ENCODE data around the gene GSK3A.

The GSK3A gene

DNA sequence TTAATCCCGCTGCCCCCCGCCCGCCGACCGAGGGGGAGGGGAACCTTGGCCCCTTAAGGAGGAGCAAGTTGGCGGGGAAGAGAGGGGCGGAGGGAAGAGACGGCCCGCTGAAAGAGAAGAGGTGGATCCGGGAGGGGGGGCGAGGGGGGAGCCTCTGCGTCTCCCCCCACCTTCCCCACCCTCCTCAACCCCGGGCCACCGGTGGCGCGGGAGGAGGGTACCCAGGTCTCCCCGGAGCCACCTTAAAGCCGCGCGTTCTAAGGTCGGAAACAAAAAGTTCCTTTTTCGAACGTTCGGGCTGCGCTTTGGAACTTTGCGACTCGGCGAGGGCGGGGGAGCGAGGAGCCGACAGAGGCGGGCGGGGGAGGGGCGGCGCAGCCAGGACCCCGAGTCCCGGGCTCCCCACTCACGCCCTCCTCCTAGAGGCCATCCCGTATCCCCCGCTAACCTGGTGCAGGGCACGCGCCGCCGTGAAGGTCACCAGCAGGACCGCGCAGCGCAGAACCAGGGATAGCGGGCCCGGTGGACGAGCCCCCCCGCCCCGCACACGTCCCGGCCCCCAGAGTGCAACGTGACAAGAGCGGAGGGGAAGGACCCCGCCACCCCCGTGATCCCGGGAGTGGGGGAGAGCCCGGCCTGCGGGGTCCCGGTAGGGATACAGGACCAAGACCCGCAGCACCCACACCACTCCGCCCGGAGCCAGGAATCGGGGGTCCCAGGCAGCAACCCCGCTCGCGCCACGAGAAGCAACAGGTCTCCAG, 11.9 kb upstream of the GSK3A start (continued):
- TF ChIP-seq, protein P1, sequence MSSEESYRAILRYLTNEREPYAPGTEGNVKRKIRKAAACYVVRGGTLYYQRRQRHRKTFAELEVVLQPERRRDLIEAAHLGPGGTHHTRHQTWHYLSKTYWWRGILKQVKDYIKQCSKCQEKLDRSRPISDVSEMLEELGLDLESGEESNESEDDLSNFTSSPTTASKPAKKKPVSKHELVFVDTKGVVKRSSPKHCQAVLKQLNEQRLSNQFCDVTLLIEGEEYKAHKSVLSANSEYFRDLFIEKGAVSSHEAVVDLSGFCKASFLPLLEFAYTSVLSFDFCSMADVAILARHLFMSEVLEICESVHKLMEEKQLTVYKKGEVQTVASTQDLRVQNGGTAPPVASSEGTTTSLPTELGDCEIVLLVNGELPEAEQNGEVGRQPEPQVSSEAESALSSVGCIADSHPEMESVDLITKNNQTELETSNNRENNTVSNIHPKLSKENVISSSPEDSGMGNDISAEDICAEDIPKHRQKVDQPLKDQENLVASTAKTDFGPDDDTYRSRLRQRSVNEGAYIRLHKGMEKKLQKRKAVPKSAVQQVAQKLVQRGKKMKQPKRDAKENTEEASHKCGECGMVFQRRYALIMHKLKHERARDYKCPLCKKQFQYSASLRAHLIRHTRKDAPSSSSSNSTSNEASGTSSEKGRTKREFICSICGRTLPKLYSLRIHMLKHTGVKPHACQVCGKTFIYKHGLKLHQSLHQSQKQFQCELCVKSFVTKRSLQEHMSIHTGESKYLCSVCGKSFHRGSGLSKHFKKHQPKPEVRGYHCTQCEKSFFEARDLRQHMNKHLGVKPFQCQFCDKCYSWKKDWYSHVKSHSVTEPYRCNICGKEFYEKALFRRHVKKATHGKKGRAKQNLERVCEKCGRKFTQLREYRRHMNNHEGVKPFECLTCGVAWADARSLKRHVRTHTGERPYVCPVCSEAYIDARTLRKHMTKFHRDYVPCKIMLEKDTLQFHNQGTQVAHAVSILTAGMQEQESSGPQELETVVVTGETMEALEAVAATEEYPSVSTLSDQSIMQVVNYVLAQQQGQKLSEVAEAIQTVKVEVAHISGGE (tag by site-specific recombination; conservative IDR thresholded peaks at IDR 0.05; ENCODE audit: low read depth) = peak; percentile 40
- TF ChIP-seq, protein P2, sequence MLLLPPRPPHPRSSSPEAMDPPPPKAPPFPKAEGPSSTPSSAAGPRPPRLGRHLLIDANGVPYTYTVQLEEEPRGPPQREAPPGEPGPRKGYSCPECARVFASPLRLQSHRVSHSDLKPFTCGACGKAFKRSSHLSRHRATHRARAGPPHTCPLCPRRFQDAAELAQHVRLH (tag by site-specific recombination; IDR thresholded peaks at IDR 0.05) = 0 out of 2 replicates have a peak, but pooled peaks have one; percentile 59
- TF ChIP-seq ZNF174 (tag by site-specific recombination; IDR thresholded peaks at IDR 0.05) (no peak), GLIS1 (tag by site-specific recombination; IDR thresholded peaks at IDR 0.05) (peak; percentile 56), KLF16 (tag by site-specific recombination; IDR thresholded peaks at IDR 0.05) (peak; percentile 90), KLF7 (tag by site-specific recombination; IDR thresholded peaks at IDR 0.05; ENCODE audit: borderline replicate concordance) (peak; percentile 46; the same call in 1 of the 2 replicates), ZBTB20 (tag by site-specific recombination; IDR thresholded peaks at IDR 0.05) (peak; percentile 100), ZFHX2 (tag by site-specific recombination; conservative IDR thresholded peaks at IDR 0.05) (peak; percentile 70), SP7 (tag by site-specific recombination; IDR thresholded peaks at IDR 0.05) (0 out of 2 replicates have a peak, but pooled peaks have one; percentile 44)
- TF ChIP-seq, protein P3, sequence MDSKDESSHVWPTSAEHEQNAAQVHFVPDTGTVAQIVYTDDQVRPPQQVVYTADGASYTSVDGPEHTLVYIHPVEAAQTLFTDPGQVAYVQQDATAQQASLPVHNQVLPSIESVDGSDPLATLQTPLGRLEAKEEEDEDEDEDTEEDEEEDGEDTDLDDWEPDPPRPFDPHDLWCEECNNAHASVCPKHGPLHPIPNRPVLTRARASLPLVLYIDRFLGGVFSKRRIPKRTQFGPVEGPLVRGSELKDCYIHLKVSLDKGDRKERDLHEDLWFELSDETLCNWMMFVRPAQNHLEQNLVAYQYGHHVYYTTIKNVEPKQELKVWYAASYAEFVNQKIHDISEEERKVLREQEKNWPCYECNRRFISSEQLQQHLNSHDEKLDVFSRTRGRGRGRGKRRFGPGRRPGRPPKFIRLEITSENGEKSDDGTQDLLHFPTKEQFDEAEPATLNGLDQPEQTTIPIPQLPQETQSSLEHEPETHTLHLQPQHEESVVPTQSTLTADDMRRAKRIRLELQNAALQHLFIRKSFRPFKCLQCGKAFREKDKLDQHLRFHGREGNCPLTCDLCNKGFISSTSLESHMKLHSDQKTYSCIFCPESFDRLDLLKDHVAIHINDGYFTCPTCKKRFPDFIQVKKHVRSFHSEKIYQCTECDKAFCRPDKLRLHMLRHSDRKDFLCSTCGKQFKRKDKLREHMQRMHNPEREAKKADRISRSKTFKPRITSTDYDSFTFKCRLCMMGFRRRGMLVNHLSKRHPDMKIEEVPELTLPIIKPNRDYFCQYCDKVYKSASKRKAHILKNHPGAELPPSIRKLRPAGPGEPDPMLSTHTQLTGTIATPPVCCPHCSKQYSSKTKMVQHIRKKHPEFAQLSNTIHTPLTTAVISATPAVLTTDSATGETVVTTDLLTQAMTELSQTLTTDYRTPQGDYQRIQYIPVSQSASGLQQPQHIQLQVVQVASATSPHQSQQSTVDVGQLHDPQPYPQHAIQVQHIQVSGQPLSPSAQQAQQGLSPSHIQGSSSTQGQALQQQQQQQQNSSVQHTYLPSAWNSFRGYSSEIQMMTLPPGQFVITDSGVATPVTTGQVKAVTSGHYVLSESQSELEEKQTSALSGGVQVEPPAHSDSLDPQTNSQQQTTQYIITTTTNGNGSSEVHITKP (tag by site-specific recombination; IDR thresholded peaks at IDR 0.05) = peak; percentile 81

DNA sequence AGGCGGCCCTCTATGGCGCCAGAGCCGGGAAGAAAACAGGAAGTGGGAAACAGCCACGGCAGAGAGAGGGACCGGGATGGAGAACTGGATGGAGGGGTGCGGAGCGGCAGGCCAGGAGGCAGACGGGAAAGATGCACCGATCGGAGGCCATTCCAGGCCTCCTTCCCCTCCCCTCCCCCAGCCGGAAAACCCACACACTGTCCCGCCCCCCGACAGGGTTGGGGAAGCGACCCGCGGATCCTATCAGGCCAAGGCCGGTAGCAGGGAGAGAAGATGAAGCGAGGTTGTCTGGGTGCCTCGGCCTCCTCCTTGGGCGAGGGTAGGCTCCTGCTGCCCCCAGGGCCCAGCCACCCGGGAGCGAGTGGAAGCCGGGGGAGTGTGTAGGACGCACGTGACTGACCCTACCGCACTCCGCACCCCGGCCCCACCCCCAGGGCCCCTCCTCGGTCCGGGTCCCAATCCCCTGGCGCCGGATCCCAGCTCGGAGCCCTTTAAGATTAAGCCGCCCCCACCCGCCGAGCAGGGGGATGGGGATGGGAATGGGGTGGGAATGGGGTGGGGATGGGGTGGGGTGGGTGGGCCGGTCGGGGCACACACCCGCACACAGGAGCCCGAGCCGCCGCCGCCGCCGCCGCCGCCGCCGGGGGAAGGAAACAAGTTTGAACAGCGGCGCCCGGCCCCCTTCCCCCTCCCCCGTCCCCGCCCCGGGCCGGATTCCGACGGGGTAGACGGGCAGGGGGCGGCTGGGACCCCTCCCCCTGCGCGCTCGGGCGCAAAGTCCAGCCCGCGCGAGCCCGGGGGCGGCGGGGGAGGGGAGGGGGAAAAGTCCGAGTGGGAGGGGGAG, 11.1 kb upstream of the GSK3A start:
- POLR2A ChIA-PET = interaction anchor here (0.6 to 13.9 kb wide), 4 partner anchors 10 to 448 kb away, joined by 3 to 242 read pairs (median 18); partner anchors contain the start of gene GSK3A
- H3K4me3 ChIP-seq (ENCODE audit: low read depth, low read length) = peak overlapping the region; percentile 83
- H3K27ac ChIP-seq (ENCODE audit: extremely low read depth, low read depth, low read length) = peak overlapping the region; percentile 99
- H3K9me3 ChIP-seq (ENCODE audit: control insufficient read depth, insufficient read depth, low read depth, low read length) = no peaks in the 10 kb centered on the region
- H3K4me1 ChIP-seq (ENCODE audit: control insufficient read depth, insufficient read depth, low read length) = peaks cover 34% of the 10 kb centered on the region
- CTCF ChIA-PET = interaction anchor here (11.8 kb wide), 1 partner anchor 26 kb away, joined by 276 read pairs; no protein-coding TSS in a partner anchor
- H3K36me3 ChIP-seq (ENCODE audit: control insufficient read depth in 2 of 2, insufficient read depth in 1 of 2, low read length in 2 of 2) = peaks cover 7 to 20% of the 10 kb centered on the region in 2 experiments; a peak in 2 of 3 replicates
- TF ChIP-seq, protein P4, sequence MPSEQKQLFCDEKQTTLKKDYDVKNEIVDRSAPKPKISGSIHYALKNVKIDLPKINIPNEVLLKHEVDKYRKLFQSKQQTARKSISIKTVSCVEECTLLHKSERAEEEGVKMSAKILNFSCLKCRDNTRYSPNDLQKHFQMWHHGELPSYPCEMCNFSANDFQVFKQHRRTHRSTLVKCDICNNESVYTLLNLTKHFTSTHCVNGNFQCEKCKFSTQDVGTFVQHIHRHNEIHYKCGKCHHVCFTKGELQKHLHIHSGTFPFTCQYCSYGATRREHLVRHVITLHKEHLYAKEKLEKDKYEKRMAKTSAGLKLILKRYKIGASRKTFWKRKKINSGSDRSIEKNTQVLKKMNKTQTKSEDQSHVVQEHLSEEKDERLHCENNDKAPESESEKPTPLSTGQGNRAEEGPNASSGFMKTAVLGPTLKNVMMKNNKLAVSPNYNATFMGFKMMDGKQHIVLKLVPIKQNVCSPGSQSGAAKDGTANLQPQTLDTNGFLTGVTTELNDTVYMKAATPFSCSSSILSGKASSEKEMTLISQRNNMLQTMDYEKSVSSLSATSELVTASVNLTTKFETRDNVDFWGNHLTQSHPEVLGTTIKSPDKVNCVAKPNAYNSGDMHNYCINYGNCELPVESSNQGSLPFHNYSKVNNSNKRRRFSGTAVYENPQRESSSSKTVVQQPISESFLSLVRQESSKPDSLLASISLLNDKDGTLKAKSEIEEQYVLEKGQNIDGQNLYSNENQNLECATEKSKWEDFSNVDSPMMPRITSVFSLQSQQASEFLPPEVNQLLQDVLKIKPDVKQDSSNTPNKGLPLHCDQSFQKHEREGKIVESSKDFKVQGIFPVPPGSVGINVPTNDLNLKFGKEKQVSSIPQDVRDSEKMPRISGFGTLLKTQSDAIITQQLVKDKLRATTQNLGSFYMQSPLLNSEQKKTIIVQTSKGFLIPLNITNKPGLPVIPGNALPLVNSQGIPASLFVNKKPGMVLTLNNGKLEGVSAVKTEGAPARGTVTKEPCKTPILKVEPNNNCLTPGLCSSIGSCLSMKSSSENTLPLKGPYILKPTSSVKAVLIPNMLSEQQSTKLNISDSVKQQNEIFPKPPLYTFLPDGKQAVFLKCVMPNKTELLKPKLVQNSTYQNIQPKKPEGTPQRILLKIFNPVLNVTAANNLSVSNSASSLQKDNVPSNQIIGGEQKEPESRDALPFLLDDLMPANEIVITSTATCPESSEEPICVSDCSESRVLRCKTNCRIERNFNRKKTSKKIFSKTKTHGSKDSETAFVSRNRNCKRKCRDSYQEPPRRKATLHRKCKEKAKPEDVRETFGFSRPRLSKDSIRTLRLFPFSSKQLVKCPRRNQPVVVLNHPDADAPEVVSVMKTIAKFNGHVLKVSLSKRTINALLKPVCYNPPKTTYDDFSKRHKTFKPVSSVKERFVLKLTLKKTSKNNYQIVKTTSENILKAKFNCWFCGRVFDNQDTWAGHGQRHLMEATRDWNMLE (tag by site-specific recombination; conservative IDR thresholded peaks at IDR 0.05; ENCODE audit: low read depth) = no peak
- TF ChIP-seq ZFP37 (tag by site-specific recombination; IDR thresholded peaks at IDR 0.05) (no peak; the same call in 1 of the 2 replicates), KLF8 (tag by site-specific recombination; IDR thresholded peaks at IDR 0.05) (peak; percentile 91), ZSCAN30 (tag by site-specific recombination; IDR thresholded peaks at IDR 0.05) (peak; percentile 58; the same call in 1 of the 2 replicates), KLF1 (tag by site-specific recombination; IDR thresholded peaks at IDR 0.05) (peak; percentile 70)
- TF ChIP-seq, protein P5, sequence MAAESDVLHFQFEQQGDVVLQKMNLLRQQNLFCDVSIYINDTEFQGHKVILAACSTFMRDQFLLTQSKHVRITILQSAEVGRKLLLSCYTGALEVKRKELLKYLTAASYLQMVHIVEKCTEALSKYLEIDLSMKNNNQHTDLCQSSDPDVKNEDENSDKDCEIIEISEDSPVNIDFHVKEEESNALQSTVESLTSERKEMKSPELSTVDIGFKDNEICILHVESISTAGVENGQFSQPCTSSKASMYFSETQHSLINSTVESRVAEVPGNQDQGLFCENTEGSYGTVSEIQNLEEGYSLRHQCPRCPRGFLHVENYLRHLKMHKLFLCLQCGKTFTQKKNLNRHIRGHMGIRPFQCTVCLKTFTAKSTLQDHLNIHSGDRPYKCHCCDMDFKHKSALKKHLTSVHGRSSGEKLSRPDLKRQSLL (tag by site-specific recombination; IDR thresholded peaks at IDR 0.05) = peak; percentile 38; the same call in 1 of the 2 replicates
- TF ChIP-seq, protein P6, sequence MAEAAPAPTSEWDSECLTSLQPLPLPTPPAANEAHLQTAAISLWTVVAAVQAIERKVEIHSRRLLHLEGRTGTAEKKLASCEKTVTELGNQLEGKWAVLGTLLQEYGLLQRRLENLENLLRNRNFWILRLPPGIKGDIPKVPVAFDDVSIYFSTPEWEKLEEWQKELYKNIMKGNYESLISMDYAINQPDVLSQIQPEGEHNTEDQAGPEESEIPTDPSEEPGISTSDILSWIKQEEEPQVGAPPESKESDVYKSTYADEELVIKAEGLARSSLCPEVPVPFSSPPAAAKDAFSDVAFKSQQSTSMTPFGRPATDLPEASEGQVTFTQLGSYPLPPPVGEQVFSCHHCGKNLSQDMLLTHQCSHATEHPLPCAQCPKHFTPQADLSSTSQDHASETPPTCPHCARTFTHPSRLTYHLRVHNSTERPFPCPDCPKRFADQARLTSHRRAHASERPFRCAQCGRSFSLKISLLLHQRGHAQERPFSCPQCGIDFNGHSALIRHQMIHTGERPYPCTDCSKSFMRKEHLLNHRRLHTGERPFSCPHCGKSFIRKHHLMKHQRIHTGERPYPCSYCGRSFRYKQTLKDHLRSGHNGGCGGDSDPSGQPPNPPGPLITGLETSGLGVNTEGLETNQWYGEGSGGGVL (tag by site-specific recombination; IDR thresholded peaks at IDR 0.05) = peak; percentile 56
